Gastroesophageal sphincter (tissue), 3 donors: ENCODE results near the gene GRPEL1.

Experiments
- CTCF ChIP-seq, 4 experiments: fragments of 200-600 bp in 2 of 4; fragments of 450-650 bp in 2 of 4; sonication (generic) in 1 of 4; IDR thresholded peaks; one replicate each; pipeline ENCODE4 v1.5.1; 2017 to 2019; ENCODE audit warnings: antibody characterized with exemption in 4 of 4, mild to moderate bottlenecking in 2 of 4, moderate library complexity in 2 of 4
- EP300 ChIP-seq: sonication (generic); formaldehyde crosslinking; IDR thresholded peaks from one replicate; pipeline ENCODE4 v1.6.1; 2017; ENCODE audit warnings: antibody characterized with exemption, mild to moderate bottlenecking
- POLR2A ChIP-seq, 2 donors: fragments of 450-650 bp; IDR thresholded peaks; one replicate each; pipeline ENCODE4 v1.6.1; 2017; ENCODE audit warnings: antibody characterized with exemption in 2 of 2, mild to moderate bottlenecking in 2 of 2, moderate library complexity in 1 of 2

GRCh38 chr4:7044137-7044930, 23.5 kb downstream of the GRPEL1 start:
- TF ChIP-seq CTCF (IDR thresholded peaks at IDR 0.05): no peak
- no peak for TF ChIP-seq POLR2A (IDR thresholded peaks at IDR 0.05)
- TF ChIP-seq EP300: no peak
